Body of pancreas (tissue), 4 donors: ENCODE results near the gene FLAD1. TPM values are rescaled to one million over a fixed set of nuclear protein-coding genes. Genes with fewer than 3 reads are reported as not detected.
"Not testable (repeated sequence)": the region's sequence is repeated elsewhere in the genome, so short reads cannot be mapped to it uniquely, and the experiment has no call there.

Experiments
- ATAC-seq: fragments of 150-250 bp; one replicate; pipeline ENCODE4 v1.9.1; 2016
- DNase-seq, 4 donors: peaks; one replicate each; pipeline ENCODE4 v3.0.0-alpha.2; 2019
- H3K27ac ChIP-seq, 4 donors: fragments of 200-600 bp; sonication (generic); 1 replicate in 3 of 4; 2 replicates in 1 of 4; pipeline versions ENCODE4 v1.5.1 to v1.6.1; 2016 to 2019; ENCODE audit warnings: mild to moderate bottlenecking in 1 of 4, mixed read lengths in 1 of 4, moderate library complexity in 1 of 4
- H3K27me3 ChIP-seq, 2 donors: fragments of 200-600 bp; sonication (generic); one replicate each; pipeline ENCODE4 v1.6.0; 2016; ENCODE audit warnings: mild to moderate bottlenecking in 1 of 2
- H3K36me3 ChIP-seq, 2 donors: fragments of 200-600 bp; sonication (generic); replicated peaks in 1 of 2; 2 replicates each; pipeline ENCODE4 v1.5.1; 2016; ENCODE audit warnings: low read depth in 2 of 2; ENCODE audit not compliant: insufficient read depth in 1 of 2
- H3K4me1 ChIP-seq: fragments of 200-600 bp; sonication (generic); one replicate; pipeline ENCODE4 v1.6.0; 2016
- H3K4me3 ChIP-seq, 2 donors: fragments of 200-600 bp; sonication (generic); 1 replicate in 1 of 2; 2 replicates in 1 of 2; pipeline ENCODE4 v1.5.1; 2016 to 2019
- H3K9me3 ChIP-seq, 3 donors: fragments of 200-600 bp; sonication (generic); 1 replicate in 2 of 3; 2 replicates in 1 of 3; pipeline ENCODE4 v1.5.1; 2016
- POLR2A ChIP-seq, 3 donors: fragments of 450-650 bp; IDR thresholded peaks; one replicate each; pipeline ENCODE4 v1.6.1; 2016; ENCODE audit warnings: antibody characterized with exemption in 3 of 3, mild to moderate bottlenecking in 2 of 3
- WGBS, 2 donors: methylation state at CpG; one replicate each; pipeline ENCODE4 v1.1.5; 2017; 5-methylcytosine and 5-hydroxymethylcytosine counted together
- intact Hi-C: fragments of 100-400 bp; cut with DNase I; formaldehyde crosslinking; loops from one replicate; pipeline ENCODE4 v1.15.1; 2023
- total RNA-seq, 2 donors: library from RNA; depleted of rRNA; stranded (reverse); fragments of >200 nt; gene quantifications; one replicate each; pipeline ENCODE4 v1.1.0, GENCODE V29; 2016
- TF ChIP-seq, protein P1 (sequence below), 7 experiments: fragments of 450-650 bp in 4 of 7; fragments of 200-600 bp in 3 of 7; sonication (generic) in 3 of 7; IDR thresholded peaks; one replicate each; pipeline ENCODE4 v1.5.1; 2016 to 2019; ENCODE audit warnings: antibody characterized with exemption in 7 of 7

The FLAD1 gene
- total RNA-seq, 2 donors from 2014 or later, result 10.1 to 51.4 TPM

DNA sequence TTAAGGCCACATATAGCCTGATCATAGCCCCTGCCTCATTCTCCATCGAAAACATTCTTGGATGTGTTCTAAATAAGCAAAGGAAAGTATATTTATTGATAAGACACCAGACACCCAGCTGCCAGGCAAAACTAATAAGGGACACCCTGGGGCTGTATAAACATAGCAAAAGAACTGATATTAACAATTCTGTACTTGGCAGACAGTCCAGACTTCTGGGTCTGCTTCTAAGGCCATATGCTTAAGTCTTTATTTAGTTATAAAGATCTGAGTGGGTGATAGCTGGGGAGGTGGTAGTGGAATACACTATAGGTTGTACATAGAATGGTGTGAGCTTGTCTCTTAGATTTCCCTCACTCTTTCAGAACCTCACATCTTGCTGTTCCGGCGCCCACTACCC lies 4.8 kb upstream of the FLAD1 start:
- TF ChIP-seq, protein P1, sequence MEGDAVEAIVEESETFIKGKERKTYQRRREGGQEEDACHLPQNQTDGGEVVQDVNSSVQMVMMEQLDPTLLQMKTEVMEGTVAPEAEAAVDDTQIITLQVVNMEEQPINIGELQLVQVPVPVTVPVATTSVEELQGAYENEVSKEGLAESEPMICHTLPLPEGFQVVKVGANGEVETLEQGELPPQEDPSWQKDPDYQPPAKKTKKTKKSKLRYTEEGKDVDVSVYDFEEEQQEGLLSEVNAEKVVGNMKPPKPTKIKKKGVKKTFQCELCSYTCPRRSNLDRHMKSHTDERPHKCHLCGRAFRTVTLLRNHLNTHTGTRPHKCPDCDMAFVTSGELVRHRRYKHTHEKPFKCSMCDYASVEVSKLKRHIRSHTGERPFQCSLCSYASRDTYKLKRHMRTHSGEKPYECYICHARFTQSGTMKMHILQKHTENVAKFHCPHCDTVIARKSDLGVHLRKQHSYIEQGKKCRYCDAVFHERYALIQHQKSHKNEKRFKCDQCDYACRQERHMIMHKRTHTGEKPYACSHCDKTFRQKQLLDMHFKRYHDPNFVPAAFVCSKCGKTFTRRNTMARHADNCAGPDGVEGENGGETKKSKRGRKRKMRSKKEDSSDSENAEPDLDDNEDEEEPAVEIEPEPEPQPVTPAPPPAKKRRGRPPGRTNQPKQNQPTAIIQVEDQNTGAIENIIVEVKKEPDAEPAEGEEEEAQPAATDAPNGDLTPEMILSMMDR (IDR thresholded peaks at IDR 0.05), result no peak
- no peak for TF ChIP-seq POLR2A (IDR thresholded peaks at IDR 0.05)
- ATAC-seq (no peak), DNase-seq (no peak)
- H3K4me1 ChIP-seq, result peaks cover 17% of the 10 kb centered on the region
- no peaks in the 10 kb centered on the region for H3K36me3 ChIP-seq
- H3K9me3 ChIP-seq, result no peaks in the 10 kb centered on the region
- H3K27me3 ChIP-seq, result no peaks in the 10 kb centered on the region
- no peak overlapping the region for H3K4me3 ChIP-seq
- H3K27ac ChIP-seq, result no peak overlapping the region
- 91 to 94% methylated on average over 3 of the region's 3 CpGs for WGBS, 2 donors
- intact Hi-C loops, result no loop called here

DNA sequence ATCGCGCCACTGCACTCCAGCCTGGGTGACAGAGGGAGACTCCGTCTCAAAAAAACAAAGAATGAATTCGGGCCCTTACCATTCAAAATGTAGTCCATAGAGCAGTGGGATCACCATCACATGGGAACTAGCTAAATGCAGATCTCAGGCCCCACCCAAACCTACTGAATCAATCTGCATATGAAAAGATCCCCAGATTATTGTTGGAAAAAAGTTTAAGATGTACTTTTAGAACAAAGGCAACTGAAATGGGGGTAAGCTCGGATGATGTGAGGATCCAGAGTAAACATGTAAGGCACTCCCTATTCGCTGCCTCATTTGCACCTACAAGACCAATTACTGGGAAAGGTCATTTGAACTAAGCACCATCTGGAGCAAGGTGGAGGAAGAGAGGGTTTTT lies 803 bp upstream of the FLAD1 start:
- H3K36me3 ChIP-seq, result no peaks in the 10 kb centered on the region
- ATAC-seq (no peak), DNase-seq (no peak)
- H3K4me3 ChIP-seq, result no peak overlapping the region
- no peaks in the 10 kb centered on the region for H3K27me3 ChIP-seq
- H3K9me3 ChIP-seq, result no peaks in the 10 kb centered on the region
- no peak for TF ChIP-seq POLR2A (IDR thresholded peaks at IDR 0.05)
- TF ChIP-seq, protein P1 (IDR thresholded peaks at IDR 0.05), result no peak
- WGBS, 2 donors, result 54 to 58% methylated on average over 6 of the region's 6 CpGs
- intact Hi-C loops, result no loop called here
- H3K4me1 ChIP-seq, result peaks cover 18% of the 10 kb centered on the region
- peak overlapping the region in 1 of 4 donors; percentile 29 for H3K27ac ChIP-seq

DNA sequence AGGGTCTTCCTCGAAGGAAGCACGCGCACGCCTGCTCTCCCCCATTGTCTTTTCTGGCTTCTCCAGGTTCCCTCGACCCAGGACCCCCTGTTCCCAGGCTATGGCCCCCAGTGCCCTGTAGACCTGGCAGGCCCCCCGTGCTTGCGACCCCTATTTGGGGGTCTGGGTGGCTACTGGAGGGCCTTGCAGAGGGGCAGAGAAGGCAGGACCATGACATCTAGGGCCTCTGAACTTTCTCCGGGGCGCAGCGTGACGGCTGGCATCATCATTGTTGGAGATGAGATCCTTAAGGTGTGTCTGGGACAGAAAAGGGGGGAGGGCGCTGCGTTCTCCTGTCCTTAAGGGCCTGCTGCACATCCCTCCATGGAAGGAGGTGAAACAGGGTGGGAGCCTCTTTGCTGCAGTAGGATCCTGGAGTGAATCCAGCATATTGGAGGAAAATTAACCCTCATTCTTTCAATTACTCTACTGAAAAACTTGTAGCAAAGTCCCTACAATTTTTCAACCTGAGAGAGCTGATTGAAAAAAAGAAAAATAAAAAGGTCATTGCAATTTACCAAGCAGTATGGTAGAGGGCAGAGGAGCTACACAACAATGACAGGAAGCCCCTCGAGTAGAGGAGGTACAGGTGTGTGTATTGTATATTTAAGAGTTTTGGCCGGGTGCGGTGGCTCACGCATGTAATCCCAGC lies 777 bp downstream of the FLAD1 start:
- intact Hi-C loops, result no loop called here
- no peak for DNase-seq
- Histone ChIP-seq H3K4me3 (peak overlapping the region; percentile 42 to 70), H3K4me1 (peaks cover 18% of the 10 kb centered on the region), H3K36me3 (no peaks in the 10 kb centered on the region), H3K27ac (peak overlapping the region in 3 of 4 donors; percentile 43 to 78 (median 66)), H3K9me3 (no peaks in the 10 kb centered on the region), H3K27me3 (no peaks in the 10 kb centered on the region)
- ATAC-seq, result no peak
- 8 to 24% methylated on average over 10 to 17 of the region's 17 CpGs for WGBS, 2 donors
- TF ChIP-seq, protein P1 (IDR thresholded peaks at IDR 0.05), result no peak
- no peak for TF ChIP-seq POLR2A (IDR thresholded peaks at IDR 0.05)

DNA sequence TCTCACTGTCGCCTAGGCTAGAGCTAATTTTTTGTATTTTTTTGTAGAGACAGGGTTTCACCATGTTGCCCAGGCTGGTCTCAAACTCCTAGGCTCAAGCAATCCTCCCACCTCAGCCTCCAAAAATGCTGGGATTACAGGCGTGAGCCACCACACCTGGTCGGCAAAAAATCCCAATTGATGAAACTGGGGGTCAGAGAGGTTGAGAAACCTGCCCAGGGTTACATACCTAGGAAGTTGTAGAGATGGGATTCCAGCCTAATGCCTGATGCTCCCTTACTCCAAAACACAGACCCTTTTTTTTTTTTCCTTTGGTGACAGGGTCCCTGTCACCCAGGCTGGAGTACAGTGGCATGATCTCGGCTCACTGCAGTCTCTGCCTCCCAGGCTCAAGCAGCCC lies 3.6 kb downstream of the FLAD1 start:
- H3K9me3 ChIP-seq, intact Hi-C loops, ATAC-seq, H3K36me3 ChIP-seq, H3K27ac ChIP-seq, H3K27me3 ChIP-seq, H3K4me3 ChIP-seq, DNase-seq: not testable (repeated sequence)
- WGBS, 2 donors, result 84 to 90% methylated on average over 4 of the region's 4 CpGs
- peaks cover 18% of the 10 kb centered on the region for H3K4me1 ChIP-seq

DNA sequence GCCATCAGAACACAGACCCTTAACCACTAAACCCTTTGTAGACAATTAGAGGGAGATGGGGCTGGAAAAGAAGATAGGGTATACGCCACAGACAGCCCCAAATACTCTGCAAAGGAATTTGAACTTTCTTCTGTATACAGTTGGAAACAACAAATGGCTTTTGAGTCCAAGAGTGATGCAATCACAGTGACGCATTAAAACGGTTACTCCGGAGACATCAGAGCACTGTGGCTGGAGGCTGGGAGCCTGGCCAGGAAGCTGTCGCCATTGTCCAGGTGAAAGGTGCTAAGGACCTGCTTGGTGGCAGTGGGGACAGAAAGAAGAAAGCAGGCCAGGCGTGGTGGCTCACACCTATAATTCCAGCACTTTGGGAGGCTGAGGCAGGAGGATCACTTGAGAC lies 4.2 kb downstream of the FLAD1 start:
- intact Hi-C loops, result no loop called here
- H3K27ac ChIP-seq, result no peak overlapping the region
- no peaks in the 10 kb centered on the region for H3K27me3 ChIP-seq
- no peak overlapping the region for H3K4me3 ChIP-seq
- H3K4me1 ChIP-seq, result peaks cover 17% of the 10 kb centered on the region
- H3K36me3 ChIP-seq, result no peaks in the 10 kb centered on the region
- DNase-seq (no peak), ATAC-seq (no peak)
- WGBS, 2 donors, result 41 to 55% methylated on average over 5 to 6 of the region's 6 CpGs
- H3K9me3 ChIP-seq, result no peaks in the 10 kb centered on the region
- TF ChIP-seq, protein P1 (IDR thresholded peaks at IDR 0.05), result no peak
- TF ChIP-seq POLR2A (IDR thresholded peaks at IDR 0.05), result no peak
